GM10266 (cell line): ENCODE data around the gene TNP2.

Experiments
- DNase-seq: peaks from one replicate; pipeline ENCODE4 v3.0.0; 2012; ENCODE audit errors: extremely low spot score
- TF ChIP-seq, protein P1 (sequence below): IDR thresholded peaks from 2 replicates; pipeline ENCODE4 v1.5.1; 2012; ENCODE audit warnings: mild to moderate bottlenecking, low read depth; ENCODE audit not compliant: control insufficient read depth, insufficient read depth; ENCODE audit errors: missing control alignments

TNP2 gene

DNA sequence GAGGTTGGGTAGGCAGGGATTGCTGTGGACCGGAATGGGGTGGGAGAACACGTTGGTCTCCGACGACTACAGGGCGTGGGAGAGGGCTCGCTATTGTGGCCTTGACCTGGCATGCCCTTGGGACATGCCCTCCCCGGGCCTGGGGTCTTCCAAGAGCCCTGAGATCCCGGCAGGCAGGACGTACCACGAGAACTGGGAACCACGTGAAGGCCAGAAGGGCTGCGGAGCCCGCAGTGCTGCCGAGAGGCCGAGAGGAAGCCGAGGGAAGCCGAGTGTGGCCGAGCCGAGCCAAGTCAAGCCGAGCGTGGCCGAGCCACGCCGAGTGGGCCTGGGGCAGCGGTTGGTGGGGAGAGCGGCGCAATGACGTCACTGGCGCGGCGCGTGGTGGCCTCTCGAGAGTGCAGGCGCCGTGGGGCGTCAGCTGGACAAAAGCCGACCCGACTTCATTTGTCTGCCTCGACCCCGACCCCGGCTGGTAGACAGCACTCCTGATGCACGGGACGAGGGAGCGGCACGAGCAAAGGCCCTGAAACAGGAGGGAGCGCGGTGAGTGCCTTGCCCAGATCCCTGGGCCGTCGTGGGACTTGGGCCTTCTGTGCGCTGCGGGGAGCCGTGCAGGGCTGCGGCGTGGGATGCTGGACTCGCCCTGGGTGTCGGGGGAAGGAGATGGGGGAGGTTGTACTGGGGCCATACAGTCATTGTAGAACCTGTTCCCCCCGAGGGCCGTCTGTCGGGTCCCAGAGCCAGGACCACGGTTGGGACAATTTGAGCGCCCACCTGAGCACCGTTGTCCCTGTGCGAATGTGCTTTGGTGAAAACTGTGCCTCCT is 19.7 kb downstream of the TNP2 start:
- no peak for DNase-seq
- TF ChIP-seq, protein P1, sequence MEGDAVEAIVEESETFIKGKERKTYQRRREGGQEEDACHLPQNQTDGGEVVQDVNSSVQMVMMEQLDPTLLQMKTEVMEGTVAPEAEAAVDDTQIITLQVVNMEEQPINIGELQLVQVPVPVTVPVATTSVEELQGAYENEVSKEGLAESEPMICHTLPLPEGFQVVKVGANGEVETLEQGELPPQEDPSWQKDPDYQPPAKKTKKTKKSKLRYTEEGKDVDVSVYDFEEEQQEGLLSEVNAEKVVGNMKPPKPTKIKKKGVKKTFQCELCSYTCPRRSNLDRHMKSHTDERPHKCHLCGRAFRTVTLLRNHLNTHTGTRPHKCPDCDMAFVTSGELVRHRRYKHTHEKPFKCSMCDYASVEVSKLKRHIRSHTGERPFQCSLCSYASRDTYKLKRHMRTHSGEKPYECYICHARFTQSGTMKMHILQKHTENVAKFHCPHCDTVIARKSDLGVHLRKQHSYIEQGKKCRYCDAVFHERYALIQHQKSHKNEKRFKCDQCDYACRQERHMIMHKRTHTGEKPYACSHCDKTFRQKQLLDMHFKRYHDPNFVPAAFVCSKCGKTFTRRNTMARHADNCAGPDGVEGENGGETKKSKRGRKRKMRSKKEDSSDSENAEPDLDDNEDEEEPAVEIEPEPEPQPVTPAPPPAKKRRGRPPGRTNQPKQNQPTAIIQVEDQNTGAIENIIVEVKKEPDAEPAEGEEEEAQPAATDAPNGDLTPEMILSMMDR: no peak

DNA sequence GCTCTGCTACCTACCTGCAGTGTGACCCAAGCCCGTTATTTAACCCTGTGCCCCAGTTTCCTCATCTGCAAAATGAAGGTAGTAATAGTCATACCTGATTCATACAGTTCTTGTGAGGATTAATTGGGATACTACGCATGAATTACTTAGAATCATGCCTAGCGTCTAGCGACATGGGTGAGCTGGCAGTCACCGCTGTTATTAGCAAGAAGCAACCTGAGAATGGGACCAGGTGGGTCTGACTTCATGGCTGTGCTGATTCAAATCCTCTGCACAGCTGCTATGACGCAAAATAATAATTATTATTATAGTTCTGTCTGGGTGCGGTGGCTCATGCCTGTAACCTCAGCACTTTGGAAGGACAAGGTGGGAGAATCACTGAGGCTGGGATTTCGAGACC is 21.0 kb downstream of the TNP2 start:
- no peak for DNase-seq
- TF ChIP-seq, protein P1: no peak

DNA sequence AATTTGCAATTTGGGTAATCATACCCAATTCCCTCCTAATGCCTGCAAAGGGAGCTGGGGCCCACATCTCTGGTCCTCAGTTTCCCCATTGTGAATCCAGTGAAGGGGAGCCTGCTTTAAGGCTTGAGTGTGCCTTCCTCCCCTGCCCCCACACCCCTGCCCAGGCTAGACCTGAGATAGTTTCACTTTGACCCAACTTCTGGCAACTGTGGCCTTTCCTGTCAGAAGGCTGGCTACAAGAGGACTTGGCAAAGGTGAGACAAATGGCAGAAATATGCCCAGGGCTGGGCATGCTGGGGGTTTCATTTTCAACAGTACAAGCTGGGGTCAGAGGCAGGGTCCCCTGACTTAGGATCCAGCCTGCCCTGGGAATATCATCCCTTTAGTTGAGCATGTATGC is 23.1 kb downstream of the TNP2 start:
- no peak for DNase-seq
- TF ChIP-seq, protein P1: no peak

DNA sequence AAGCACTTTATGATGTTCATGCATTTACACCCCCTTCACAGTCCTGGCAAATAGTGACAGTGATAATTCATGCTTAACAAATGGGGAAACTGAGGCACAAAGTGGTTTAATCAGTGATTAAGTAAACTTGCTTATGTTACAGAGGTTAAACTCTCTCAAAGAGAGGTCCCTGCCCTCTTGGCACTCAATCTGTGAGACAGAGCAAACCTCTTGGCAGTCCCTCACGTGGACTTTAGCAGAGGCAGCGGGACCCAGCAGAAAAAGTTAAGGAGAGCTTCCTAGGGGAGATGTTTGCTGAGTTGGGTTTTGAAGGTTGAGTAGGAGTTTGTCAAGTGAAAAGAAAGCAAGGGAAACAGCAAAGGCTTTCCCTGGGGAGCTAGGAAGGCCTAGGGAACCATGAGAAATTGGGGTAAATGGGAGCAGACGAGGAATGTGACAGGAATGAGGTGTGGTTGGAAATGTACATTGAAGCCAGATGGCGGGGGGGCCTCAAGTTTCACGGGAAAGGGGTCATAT is 23.8 kb downstream of the TNP2 start:
- TF ChIP-seq, protein P1: no peak
- DNase-seq: no peak

DNA sequence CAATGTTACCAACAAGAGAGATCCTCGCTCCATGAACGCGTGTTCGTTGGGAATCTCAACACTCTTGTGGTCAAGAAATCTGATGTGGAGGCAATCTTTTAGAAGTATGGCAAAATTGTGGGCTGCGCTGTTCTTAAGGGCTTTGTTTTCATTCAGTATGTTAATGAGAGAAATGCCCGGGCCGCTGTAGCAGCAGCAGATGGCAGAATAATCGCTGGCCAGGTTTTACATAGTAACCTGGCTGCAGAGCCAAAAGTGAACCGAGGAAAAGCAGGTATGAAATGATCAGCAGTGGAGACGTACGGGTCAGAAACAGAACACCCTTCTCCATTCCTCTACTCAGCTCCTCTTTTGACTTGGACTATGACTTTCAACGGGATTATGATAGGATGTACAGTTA is 26.5 kb downstream of the TNP2 start:
- no peak for DNase-seq
- TF ChIP-seq, protein P1: no peak

DNA sequence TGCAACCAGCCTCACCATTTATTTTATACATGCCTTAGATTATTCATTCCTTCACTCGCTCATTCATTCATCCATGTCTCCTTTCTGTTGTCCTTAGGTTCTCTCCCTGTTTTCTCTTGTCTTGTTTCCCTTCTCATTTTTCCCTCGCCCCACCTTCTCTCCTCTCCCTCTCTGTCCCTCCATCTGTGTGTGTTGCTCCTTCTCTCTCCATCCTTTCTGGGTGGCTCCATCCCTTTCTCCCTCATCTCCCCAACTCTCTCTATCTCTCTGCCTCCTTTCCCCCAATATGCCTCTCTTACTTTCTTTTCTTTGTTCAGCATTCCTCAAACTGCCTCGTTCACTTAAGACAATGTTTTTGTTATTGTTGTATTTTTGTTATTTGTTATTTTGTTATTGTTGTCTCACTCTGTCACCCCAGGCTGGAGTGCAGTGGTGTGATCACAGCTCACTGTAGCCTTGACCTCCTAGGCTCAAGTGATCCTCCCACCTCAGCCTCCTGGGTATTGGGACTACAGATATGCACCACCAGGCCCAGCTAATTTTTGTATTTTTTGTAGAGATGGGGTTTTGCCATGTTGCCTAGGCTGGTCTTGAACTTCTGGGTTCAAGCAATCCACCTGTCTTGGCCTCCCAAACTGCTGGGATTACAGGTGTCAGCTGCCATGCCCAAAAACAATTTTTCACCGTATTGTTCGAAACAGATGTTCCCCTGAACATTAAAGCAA is 27.5 kb downstream of the TNP2 start:
- DNase-seq: no peak
- TF ChIP-seq, protein P1: no peak
